Mesenteric fat pad (tissue), 1 donor: ENCODE results near the gene PLEKHG4. TPM values are rescaled to one million over a fixed set of nuclear protein-coding genes. Genes with fewer than 3 reads are reported as not detected.

Experiments used
- DNase-seq: peaks from one replicate; pipeline ENCODE4 v3.0.0-alpha.2; 2020; ENCODE audit warnings: low spot score
- long read RNA-seq: library from polyadenylated mRNA; unstranded; transcript quantifications from one replicate; pipeline ENCODE4 v2.0.0, GENCODE V29; 2020
- total RNA-seq: library from RNA; stranded (reverse); fragmentation: NEBNext Ultra II Directional; extraction: Animal tissue kit (Norgen Biotek cat#: 25700); gene quantifications from one replicate; pipeline ENCODE4 v1.2.1, GENCODE V29; 2021
- donor health status: DM: yes; HTN: yes; CAD: no.

PLEKHG4 gene, protein sequence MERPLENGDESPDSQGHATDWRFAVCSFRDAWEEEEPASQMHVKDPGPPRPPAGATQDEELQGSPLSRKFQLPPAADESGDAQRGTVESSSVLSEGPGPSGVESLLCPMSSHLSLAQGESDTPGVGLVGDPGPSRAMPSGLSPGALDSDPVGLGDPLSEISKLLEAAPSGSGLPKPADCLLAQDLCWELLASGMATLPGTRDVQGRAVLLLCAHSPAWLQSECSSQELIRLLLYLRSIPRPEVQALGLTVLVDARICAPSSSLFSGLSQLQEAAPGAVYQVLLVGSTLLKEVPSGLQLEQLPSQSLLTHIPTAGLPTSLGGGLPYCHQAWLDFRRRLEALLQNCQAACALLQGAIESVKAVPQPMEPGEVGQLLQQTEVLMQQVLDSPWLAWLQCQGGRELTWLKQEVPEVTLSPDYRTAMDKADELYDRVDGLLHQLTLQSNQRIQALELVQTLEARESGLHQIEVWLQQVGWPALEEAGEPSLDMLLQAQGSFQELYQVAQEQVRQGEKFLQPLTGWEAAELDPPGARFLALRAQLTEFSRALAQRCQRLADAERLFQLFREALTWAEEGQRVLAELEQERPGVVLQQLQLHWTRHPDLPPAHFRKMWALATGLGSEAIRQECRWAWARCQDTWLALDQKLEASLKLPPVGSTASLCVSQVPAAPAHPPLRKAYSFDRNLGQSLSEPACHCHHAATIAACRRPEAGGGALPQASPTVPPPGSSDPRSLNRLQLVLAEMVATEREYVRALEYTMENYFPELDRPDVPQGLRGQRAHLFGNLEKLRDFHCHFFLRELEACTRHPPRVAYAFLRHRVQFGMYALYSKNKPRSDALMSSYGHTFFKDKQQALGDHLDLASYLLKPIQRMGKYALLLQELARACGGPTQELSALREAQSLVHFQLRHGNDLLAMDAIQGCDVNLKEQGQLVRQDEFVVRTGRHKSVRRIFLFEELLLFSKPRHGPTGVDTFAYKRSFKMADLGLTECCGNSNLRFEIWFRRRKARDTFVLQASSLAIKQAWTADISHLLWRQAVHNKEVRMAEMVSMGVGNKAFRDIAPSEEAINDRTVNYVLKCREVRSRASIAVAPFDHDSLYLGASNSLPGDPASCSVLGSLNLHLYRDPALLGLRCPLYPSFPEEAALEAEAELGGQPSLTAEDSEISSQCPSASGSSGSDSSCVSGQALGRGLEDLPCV
- 4.0 TPM for total RNA-seq
- long read RNA-seq, partial matches to known transcripts: 3 of 3 reads
- long read RNA-seq, other reads (novel, unspliced or antisense): 0 of 3 reads

DNA sequence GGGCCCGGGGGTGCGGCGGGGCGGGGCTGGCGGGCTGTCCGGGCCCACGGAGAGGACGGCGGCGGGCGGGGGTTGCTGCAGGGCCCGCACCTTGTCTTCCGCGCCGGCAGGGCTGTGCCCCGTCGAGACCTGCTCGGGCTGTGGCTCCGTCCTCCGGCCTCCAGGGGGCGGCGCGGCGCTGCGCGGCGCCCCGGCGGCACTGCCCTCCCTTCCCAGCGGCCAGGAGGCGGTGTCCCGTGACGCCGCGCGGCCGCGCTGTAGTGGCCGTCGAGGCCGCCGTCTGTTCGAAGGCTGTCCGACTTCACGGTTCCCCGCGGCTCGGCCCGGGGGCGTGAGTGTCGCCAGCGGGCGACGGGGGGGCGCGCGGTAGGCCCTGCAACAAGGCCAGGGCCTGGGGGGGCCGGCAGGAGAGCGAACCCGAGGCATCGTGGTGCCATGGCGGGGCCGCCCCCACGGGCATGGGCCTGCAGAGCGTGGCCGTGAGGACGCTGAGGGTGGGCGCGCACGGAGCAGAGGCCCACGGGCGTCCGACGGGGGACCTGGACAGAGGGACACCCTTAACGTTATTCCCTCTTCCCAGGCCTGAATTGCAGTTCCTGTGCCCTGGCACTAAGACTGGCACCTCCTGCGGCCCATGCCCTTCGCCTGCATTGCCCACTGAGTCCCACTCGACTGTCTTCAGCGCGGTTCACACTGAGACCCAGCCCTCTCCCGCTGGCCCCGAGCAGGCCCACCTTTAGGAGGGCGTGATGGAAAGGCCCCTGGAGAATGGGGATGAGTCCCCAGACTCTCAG lies at the start of gene PLEKHG4:
PLEKHG4 (plus strand) TSS at position 237 of the 794 bp plus-strand sequence; CDS start at position 750, 513 bp downstream.
- DNase-seq: peak; percentile 93

DNA sequence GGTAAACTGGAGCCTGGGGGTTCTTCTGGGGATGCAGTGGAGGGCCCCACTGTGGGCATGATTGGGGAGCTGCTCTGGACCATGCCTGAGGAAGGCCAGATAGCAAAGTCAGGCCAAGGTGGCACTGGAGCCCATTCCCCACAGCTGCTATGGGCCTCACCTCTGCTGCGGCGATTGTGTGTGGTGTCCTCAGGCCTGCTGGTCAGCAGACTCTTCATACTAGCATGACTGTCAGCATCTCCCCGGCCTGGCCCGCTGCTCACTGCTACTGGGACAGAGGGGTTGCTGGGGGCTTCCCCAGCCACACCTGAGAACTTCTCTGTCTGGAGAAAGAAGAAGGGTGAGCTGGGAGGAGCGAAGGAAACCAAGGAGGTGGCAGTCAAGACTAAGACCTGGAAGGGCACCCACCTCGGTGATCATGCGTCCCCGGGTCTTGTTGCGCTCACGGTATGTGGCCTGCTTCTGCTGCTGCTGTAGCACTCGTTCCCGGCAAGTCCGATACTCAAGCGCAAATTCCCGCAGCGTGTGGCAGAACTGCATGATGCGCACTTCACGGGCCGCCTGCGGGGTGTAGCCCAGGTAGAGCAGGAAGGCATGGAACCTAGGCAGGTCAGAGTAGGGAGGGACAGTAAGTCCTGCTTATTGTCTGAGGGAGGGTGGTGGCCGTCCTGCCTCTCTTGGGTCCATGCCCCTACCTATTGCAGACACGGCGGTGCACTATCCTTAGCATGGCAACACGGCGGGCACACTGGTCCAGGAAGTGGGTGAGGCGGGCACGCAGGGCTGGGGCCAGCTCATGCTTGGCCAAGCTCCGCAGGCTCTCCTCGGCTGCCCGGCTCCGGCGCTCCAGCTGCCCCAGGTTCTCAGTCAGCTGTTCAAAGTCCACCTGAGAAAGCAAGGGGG lies 49.2 kb upstream of the PLEKHG4 start:
- DNase-seq: no peak

DNA sequence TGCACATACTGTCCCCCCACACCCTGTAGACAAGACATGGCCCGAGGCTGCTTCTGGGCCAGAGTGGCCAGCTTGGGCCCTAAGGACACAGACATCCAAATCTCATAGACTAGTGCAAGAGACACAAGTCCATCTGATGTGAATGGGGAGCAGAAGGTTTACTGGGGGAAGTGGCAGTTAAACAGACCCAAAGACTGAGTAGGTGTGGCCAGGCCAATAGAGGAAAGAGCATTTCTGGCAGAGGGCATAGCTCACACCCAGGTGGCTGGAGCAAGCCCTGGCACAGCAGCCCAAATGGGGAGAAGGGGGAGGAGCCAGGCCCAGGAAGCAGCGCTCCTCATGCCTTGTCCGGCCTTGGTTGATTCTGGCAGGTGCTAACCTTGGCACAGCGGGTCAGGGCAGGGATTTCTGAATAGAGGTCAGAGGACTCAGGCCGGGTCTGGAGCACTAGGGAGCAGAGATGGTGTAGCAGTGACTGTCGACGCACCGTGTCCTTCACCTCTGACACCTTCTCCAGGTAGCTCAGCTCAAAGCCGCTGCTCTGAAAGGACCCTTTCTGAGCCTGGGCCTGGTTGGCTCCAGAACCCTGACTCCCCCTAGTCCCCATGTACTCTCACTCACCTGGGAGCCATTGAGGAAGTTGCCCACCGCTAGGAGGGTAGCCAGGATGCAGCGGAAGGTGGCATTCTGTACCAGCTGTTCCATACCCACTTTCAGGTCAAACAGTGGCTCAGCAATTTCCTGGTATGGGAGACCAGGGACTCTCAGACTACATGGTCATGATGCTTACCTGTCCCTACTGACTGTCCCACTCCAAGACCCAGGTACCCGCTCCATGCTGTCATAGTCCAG lies 48.3 kb upstream of the PLEKHG4 start:
- DNase-seq: no peak

DNA sequence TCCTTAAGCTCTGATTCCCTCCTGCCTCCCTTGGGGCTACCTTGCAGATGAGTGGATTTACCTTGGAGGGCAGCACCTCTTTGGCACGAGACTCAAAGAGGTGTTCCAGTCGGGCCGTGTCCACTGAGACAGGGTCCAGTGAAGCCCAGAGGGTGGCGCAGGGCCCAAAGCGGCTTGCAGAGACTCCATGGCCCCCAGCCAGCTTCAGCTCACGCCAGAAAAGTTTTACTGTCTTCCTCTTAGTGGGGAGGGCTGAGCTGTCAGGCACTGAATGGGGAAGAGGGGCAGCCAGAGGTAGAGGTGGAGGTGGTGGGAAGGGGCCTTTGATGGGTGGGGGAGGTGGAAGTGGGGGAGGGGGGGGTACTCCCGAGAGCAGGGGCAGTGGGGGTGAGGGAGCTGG lies 45.7 kb upstream of the PLEKHG4 start:
- no peak for DNase-seq

DNA sequence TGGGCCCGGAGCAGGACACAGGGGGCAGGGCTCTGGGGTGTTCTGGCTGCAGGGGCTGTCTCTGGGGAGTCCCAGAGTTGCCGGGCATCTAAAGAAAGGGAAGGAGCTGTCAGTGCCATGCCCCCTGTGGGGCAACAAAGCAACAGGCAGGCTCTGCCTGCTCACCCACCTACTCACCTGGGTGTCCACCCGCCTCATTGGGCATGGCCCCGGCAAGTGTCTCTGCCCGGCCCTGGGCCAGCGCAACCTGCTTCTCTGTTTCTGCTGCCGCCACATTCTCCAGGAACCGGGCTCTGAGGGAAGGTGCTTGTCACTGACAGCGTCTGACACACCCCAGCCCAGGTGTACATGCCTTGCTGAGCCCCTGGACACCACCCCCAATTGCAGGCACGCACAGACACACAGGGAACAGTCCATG lies 45.1 kb upstream of the PLEKHG4 start:
- DNase-seq: no peak

DNA sequence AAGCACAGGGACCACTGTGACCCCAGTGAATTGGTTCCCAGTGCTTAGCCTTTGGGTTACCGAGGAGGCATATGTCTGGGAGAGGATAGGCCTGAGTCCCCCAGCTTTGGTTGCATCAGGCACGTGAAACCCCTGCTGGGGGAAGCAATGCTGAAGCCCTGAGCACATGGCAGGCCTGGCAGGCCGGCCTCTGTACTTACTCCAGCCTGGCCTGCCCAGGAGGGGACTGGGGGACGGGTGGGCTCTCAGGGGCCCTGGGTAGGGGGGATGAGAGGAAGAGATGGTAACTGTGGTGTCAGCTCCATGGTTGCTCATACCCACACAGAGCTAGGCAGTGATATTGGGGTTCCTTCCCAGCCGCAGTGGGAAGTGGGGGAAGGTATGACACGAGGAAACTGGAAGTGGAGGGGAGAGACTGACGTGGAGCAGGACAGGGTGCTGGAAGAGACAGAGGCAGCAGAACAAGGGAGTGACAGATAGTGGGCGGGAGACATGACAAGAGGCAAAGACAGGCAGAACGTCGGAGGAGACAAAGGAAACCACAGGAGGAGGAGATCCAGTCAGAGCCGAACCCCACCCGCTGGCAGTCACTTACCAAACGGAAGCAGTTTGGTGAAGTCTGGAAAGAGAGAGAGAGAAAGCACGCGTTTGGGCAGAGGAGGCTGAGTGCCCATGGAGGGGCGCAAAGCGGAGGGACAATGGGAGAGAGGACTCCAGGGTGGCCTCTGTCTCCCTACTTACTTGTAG lies 43.3 kb upstream of the PLEKHG4 start:
- DNase-seq: no peak

DNA sequence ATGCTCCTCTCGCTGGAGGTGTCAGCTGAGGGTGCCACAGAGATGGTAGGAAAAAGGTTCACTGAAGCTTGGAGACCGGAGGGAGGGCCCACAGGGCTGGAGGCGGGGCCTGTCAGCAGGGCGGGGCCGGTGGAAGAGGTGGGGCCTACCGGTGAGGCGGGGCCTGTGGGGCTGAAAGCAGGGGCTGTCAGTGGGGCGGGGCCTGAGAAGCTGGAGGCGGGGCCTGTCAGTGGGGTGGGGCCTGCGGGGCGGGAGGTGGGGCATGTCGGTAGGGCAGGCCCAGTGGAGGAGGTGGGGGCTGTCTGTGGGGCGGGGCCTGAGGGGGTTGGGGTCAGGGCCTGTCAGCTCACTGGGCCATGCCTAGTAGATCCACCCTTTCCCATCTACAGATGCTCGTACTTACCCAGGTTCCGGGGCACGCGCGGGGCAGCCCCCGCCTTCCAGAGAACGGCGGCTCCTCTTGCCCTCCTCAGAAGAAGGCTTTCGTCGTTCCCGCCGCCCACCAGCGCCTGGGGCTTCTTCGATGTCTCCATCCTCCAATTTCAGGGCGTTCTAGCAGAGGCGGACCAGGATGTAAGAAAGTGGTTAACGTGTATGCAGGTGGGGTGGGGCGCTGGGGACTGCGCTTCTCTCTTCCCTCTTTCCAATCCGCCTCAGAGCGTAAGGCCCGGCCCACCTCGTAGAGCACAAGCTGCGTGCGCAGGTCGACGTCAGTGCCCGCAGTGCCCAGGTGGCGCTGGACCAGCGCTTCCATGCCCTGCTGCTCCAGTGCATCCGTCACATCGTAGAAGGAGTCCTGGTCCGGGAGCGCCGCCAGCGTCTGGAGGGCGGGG lies 42.6 kb upstream of the PLEKHG4 start:
- DNase-seq: no peak

DNA sequence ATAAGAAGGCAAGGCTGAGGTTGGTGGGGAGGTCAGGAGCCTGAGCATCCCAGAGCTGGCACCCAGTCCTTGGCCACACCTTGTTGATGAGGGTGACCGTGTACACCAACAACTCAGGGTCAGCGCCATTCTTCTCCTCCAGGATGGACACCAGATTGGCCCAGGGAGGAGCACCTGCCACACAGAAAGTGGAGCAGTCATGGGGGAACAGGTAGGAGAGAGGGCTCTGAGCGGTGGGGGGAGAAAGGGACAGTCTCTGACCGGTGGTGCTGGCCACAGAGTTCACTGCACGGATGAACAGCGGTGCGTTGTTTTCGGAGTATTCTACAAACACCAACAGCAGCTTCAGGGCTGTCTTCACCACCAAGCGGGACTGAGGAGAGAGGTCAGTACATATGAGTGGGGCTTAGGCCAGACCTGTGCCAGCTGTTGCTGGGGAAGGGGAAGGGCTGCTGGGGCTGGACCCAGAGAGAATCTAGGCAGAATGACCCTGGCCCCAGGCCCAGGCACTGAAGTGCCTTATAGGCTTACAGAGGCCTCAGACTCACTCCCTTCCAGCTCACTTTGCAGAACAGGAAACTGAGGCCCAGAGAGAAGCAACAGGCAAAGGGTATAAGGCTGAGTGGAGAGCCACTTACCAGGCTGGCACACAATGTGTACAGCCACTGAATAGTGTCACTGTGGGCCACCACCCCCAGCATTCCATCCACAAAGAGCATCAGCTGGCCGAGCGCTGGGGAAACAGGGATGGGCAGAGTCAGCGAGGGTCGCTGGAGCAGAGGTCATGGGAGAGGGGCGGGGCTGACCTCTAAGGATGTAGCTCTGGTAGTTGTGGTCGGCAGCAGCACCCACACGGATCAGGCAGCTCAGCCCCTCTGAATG lies 41.7 kb upstream of the PLEKHG4 start:
- no peak for DNase-seq

DNA sequence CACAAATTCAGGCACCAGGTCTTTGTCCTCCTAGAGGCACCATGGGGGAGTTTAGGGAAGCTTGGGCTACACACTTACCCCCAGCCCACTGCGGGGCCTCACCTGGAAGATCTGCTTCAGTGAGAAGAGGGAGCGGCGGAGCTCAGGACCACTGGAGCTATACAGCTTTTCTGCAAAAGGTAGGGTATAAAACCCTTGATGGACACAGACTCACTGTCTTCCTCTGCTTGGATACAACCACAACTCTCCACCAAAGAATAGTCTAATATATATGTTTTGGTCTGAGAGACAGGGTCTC lies 41.1 kb upstream of the PLEKHG4 start:
- no peak for DNase-seq

DNA sequence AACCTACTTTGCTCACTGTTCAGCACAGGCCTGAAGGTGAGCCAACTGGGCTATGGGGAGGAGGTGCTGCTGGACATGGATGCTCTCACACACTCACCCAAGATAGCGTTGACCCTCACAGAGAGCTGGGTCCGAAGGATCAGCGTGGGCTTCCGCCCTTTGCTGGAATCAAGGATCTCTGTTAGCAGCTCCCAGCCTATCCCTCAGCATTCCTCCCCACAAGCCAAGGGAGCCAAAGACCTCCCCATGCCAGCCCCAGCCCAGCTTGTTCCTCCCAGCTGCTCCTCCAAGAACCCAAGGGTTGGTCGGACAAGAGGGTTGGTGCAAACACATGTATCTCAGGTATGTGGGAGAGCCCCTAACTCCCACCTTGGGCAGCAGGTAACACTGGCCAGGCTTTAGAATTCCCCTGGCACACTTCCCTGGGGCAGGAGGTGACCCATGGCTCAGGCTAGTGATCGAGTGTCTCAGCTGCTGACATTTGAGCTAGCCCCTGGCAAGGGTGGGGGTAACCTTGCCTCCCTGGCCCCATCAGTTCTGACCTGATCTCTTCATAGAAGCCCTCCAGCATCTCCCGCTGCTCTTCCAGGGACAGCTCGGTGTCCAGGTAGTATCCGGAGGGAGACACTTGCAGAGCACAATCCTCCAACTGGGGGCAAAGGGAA lies 40.4 kb upstream of the PLEKHG4 start:
- no peak for DNase-seq

DNA sequence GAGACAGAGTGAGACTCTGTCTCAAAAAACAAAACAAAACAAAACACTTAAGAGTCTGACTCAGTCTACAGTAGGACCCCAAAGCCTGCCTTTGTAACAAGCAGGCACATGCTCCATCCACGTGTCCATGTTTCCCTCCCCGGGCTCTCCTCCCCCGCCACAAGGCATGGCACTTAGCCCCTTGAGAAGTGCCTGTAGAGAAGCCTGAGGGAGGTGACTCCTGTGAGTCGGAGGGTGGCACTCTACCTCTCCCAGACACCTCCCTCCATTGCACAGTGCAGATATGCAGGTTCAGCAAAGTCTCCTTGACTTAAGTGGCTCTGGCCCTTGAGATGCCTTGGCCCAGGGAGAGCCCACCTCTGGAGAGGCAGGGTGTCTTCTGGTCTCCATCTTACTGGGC lies 38.8 kb upstream of the PLEKHG4 start:
- DNase-seq: no peak

DNA sequence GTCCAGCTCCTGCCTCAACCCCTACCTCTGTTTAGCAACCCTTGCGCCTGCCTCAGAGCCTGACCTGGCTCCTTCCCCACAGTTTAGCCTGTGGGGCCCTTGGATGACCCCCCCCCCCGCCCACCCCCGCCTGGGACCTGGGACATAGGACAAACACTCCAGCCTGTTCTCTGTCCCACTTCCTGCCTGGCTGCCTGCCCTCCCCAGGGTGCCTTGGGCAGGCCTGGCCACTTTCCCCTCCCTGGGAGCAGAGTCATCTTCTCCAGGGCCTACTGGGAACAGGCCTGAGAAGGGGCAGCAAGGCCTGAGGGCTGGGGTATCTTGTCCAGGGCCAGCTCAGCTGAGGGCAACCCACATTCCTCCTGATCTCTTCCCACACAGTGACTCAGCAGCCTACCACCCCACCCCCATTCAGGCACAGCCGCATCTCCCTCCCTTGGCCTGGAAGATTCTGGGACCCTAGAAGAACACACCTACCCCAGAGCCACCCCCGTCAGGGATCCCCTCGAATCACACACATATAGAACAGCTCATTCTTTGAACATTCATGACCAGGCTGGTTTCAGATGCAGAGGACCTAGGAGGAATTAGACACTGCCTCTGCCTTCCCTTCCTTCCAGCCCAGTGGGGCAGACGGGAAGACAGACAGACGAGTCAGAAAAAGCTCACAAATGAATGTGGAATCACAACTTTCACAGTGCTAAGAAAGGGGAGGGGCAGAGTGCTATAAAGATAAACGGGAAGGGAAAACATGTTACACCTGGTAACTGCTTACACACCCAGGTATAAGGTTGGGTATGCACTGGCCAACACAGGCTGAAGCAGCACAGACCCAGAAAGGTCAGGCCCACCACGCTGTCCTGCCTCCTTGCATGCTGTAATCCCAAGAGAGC lies 38.1 kb upstream of the PLEKHG4 start:
- DNase-seq: no peak

DNA sequence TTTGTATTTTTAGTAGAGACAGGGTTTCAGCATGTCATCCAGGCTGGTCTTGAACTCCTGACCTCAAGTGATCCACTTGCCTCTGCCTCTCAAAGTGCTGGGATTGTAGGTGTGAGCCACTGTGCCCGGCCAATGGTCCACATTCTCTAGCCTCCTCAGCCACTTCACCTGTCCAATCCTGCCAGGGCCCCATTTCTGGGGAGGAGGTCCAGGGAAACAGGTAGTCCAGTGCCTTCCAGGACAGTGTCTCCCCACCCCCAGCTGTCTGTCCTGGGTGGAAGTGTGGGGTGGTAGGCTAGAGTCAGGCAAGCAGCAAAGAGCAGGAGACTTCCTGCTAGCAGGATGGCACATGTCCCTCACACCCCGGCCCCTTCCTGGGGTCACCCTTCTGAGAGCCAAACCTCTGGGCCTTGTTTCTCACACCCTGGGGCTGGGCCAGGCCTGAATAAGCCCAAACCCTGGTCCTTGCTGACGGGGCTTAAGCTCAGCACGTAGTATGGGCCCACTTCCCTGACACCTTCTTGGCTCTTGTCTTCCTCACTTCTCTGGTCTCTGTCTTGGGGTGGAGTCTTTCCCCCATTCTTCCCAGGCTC lies 37.1 kb upstream of the PLEKHG4 start:
- no peak for DNase-seq

DNA sequence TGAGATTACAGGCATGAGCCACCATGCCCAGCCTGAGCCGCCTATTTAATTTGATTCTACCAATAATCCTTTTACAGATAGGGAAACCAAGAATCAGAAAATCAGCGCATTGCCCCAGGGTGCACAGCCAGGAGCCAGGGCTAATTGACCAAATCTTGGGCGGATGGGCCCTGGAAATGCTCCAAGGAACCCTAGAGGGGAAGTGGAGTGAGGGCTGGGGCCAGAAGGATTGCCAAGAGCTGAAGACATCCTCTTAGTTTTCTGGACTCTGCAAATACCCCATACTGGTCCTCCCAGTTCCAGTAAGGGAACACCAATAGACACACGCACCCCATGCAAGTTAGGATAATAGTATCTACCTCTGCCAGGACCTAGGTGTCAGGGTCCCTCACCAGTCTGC lies 35.9 kb upstream of the PLEKHG4 start:
- no peak for DNase-seq
